NCI-H1436 (cell line): Measurements from ENCODE around the gene AUTS2.
"Not testable (repeated sequence)": the region's sequence is repeated elsewhere in the genome, so short reads cannot be mapped to it uniquely, and the experiment has no call there.

Experiments
- DNase-seq: peaks from one replicate; lab custom pipeline; 2025; lab: John Stamatoyannopoulos, UW

The AUTS2 gene

GRCh38 chr7:69761290-69761922 lies 163.1 kb downstream of the AUTS2 start:
- no peak for DNase-seq

- no peak for DNase-seq
Measured at GRCh38 chr7:69762821-69763352, 164.6 kb downstream of the AUTS2 start.

GRCh38 chr7:69763513-69763912 lies 165.2 kb downstream of the AUTS2 start:
- DNase-seq, result no peak

GRCh38 chr7:69764147-69764546 lies 165.9 kb downstream of the AUTS2 start:
- no peak for DNase-seq

GRCh38 chr7:69764681-69765080 lies 166.4 kb downstream of the AUTS2 start:
- DNase-seq, result no peak

- DNase-seq, result no peak
Measured at GRCh38 chr7:69765879-69766278, 167.6 kb downstream of the AUTS2 start.

GRCh38 chr7:69768986-69769595 lies 170.8 kb downstream of the AUTS2 start:
- no peak for DNase-seq

GRCh38 chr7:69769826-69770225 lies 171.6 kb downstream of the AUTS2 start:
- DNase-seq, result no peak

GRCh38 chr7:69770613-69771012 lies 172.3 kb downstream of the AUTS2 start:
- DNase-seq, result no peak

GRCh38 chr7:69772718-69773436 lies 174.6 kb downstream of the AUTS2 start:
- no peak for DNase-seq

GRCh38 chr7:69773535-69774225 lies 175.4 kb downstream of the AUTS2 start:
- no peak for DNase-seq

GRCh38 chr7:69775231-69775771 lies 177.0 kb downstream of the AUTS2 start:
- DNase-seq, result no peak

- DNase-seq, result no peak
Measured at GRCh38 chr7:69776611-69777010, 178.3 kb downstream of the AUTS2 start.

GRCh38 chr7:69778138-69778537 lies 179.9 kb downstream of the AUTS2 start:
- DNase-seq, result no peak

GRCh38 chr7:69780379-69780778 lies 182.1 kb downstream of the AUTS2 start:
- peak; percentile 49 for DNase-seq

- DNase-seq, result no peak
Measured at GRCh38 chr7:69781412-69781846, 183.2 kb downstream of the AUTS2 start.

GRCh38 chr7:69782917-69783684 lies 184.8 kb downstream of the AUTS2 start:
- no peak for DNase-seq

GRCh38 chr7:69786130-69786529 lies 187.9 kb downstream of the AUTS2 start:
- not testable (repeated sequence) for DNase-seq

GRCh38 chr7:69786730-69787395 lies 188.6 kb downstream of the AUTS2 start:
- DNase-seq, result no peak

- no peak for DNase-seq
Measured at GRCh38 chr7:69787736-69788431, 189.6 kb downstream of the AUTS2 start.
